Endothelial cell (in vitro differentiated cells): Measurements from ENCODE around the gene DDB1. TPM values are rescaled to one million over a fixed set of nuclear protein-coding genes. Genes with fewer than 3 reads are reported as not detected.

Experiments
- DNase-seq: peaks from one replicate; pipeline ENCODE4 v3.0.0; 2021; ENCODE audit warnings: low spot score
- H3K27ac Mint-ChIP-seq: one replicate; pipeline ENCODE4 v1.8.0; 2021; ENCODE audit warnings: mixed read lengths, inconsistent platforms; ENCODE audit not compliant: unreplicated experiment
- H3K27me3 Mint-ChIP-seq: one replicate; pipeline ENCODE4 v1.8.0; 2021; ENCODE audit warnings: mild to moderate bottlenecking, moderate library complexity, mixed read lengths, inconsistent platforms; ENCODE audit not compliant: unreplicated experiment
- H3K36me3 Mint-ChIP-seq: one replicate; pipeline ENCODE4 v1.8.0; 2021; ENCODE audit warnings: mild to moderate bottlenecking, low read depth, mixed read lengths, inconsistent platforms; ENCODE audit not compliant: unreplicated experiment
- H3K4me1 Mint-ChIP-seq: one replicate; pipeline ENCODE4 v1.8.0; 2021; ENCODE audit warnings: mild to moderate bottlenecking, mixed read lengths, inconsistent platforms; ENCODE audit not compliant: unreplicated experiment
- H3K4me3 Mint-ChIP-seq: one replicate; pipeline ENCODE4 v1.8.0; 2021; ENCODE audit warnings: mild to moderate bottlenecking, mixed read lengths, inconsistent platforms; ENCODE audit not compliant: unreplicated experiment
- H3K9me3 Mint-ChIP-seq: one replicate; pipeline ENCODE4 v1.8.0; 2021; ENCODE audit warnings: mixed read lengths, inconsistent platforms; ENCODE audit not compliant: unreplicated experiment
- total RNA-seq: library from RNA; stranded (reverse); fragmentation: NEBNext Ultra II Directional; extraction: Animal tissue kit (Norgen Biotek cat#: 25700); gene quantifications from one replicate; pipeline ENCODE4 v1.2.1, GENCODE V29; 2021; ENCODE audit not compliant: unreplicated experiment
- TF ChIP-seq, protein P1 (sequence below): fragments of 200-600 bp; sonication (generic); IDR thresholded peaks from one replicate; pipeline ENCODE4 v1.5.0; 2021; ENCODE audit warnings: antibody characterized with exemption; ENCODE audit not compliant: unreplicated experiment

Gene DDB1
- total RNA-seq, 1 donor from 2014 or later, result 239 TPM

GRCh38 chr11:61345954-61346843 lies 13.3 kb upstream of the DDB1 start:
- peaks cover 8% of the 10 kb centered on the region for H3K4me1 Mint-ChIP-seq
- peak overlapping the region; percentile 37 for H3K4me3 Mint-ChIP-seq
- DNase-seq, result no peak
- H3K9me3 Mint-ChIP-seq, result no peaks in the 10 kb centered on the region
- H3K27me3 Mint-ChIP-seq, result peaks cover 8% of the 10 kb centered on the region
- peaks cover 22% of the 10 kb centered on the region for H3K36me3 Mint-ChIP-seq
- TF ChIP-seq, protein P1, sequence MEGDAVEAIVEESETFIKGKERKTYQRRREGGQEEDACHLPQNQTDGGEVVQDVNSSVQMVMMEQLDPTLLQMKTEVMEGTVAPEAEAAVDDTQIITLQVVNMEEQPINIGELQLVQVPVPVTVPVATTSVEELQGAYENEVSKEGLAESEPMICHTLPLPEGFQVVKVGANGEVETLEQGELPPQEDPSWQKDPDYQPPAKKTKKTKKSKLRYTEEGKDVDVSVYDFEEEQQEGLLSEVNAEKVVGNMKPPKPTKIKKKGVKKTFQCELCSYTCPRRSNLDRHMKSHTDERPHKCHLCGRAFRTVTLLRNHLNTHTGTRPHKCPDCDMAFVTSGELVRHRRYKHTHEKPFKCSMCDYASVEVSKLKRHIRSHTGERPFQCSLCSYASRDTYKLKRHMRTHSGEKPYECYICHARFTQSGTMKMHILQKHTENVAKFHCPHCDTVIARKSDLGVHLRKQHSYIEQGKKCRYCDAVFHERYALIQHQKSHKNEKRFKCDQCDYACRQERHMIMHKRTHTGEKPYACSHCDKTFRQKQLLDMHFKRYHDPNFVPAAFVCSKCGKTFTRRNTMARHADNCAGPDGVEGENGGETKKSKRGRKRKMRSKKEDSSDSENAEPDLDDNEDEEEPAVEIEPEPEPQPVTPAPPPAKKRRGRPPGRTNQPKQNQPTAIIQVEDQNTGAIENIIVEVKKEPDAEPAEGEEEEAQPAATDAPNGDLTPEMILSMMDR, result no peak
- H3K27ac Mint-ChIP-seq, result no peak overlapping the region

DNA sequence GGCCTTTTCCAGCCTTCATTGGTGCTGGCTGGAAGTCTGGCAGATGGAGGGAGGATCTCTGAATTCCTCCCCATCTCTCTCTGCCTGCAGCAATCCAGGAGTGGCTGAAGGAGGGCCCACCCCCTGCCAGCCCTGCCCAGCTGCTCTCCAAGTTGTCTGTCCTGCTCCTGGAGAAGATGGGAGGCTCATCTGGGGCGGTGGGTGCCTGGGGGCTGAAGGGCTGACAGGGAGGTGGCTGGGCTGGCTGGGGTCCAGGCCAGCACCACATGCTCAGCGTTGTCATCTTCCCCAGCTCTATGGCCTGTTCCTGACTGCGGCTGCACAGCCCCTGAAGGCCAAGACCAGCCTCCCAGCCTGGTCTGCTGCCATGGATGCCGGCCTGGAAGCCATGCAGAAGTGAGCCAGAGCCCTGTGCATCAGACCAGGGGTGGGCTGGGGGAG lies 12.3 kb upstream of the DDB1 start:
- Mint-ChIP-seq H3K36me3 (peaks cover 28% of the 10 kb centered on the region), H3K4me3 (no peak overlapping the region), H3K27ac (no peak overlapping the region), H3K4me1 (peaks cover 8% of the 10 kb centered on the region), H3K9me3 (no peaks in the 10 kb centered on the region), H3K27me3 (peaks cover 7% of the 10 kb centered on the region)
- DNase-seq, result no peak
- TF ChIP-seq, protein P1, result no peak

GRCh38 chr11:61343792-61344745 lies 11.2 kb upstream of the DDB1 start:
- Mint-ChIP-seq H3K4me3 (peak overlapping the region; percentile 68), H3K36me3 (peaks cover 23% of the 10 kb centered on the region), H3K9me3 (no peaks in the 10 kb centered on the region), H3K27ac (peak overlapping the region; percentile 36), H3K4me1 (peaks cover 8% of the 10 kb centered on the region), H3K27me3 (peaks cover 9% of the 10 kb centered on the region)
- no peak for DNase-seq
- TF ChIP-seq, protein P1, result no peak

DNA sequence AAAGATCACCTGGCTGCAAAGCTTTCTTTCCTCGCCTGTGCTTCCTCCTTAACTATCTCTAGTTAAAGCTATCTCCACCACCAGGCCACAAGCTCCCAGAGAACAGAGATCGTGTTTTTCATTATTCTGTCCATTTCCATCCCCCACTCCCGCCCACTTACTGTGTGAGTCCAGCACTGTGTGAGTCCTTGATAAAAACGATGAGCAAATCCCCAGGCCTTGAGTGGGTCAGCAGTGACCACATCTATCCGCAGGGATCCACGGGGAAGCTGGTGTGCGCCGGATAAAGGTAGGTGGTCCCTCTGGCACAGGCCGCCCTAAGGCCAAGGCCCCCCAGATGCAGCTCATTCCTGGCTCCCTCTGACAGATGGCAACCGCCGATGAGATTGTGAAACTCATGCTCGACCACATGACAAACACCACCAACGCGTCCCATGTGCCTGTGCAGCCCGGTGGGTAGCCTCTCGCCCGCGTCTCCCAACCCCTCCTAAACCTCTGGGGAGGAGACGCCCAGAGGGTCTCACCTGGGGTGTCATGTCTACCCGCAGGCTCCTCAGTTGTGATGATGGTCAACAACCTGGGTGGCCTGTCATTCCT lies 9.4 kb upstream of the DDB1 start:
- H3K4me1 Mint-ChIP-seq, result peaks cover 8% of the 10 kb centered on the region
- peaks cover 21% of the 10 kb centered on the region for H3K36me3 Mint-ChIP-seq
- peaks cover 9% of the 10 kb centered on the region for H3K27me3 Mint-ChIP-seq
- H3K4me3 Mint-ChIP-seq, result no peak overlapping the region
- H3K9me3 Mint-ChIP-seq, result no peaks in the 10 kb centered on the region
- TF ChIP-seq, protein P1, result no peak
- no peak for DNase-seq
- H3K27ac Mint-ChIP-seq, result no peak overlapping the region
